HL-60 (cell line): ENCODE results near the gene FAXC.
"Not testable (repeated sequence)": the region's sequence is repeated elsewhere in the genome, so short reads cannot be mapped to it uniquely, and the experiment has no call there.

Experiments
- DNase-seq, 2 experiments: peaks; one replicate each; pipeline ENCODE4 v3.0.0-alpha.2; 2010 to 2020; ENCODE audit warnings: low read depth in 1 of 2, low spot score in 1 of 2
- H3K27ac ChIP-seq: fragments of 250-450 bp; sonication (Bioruptor Pico); replicated peaks from 2 replicates; pipeline ENCODE4 v1.5.1; 2020; ENCODE audit warnings: mild to moderate bottlenecking, moderate library complexity
- H3K27me3 ChIP-seq: fragments of 250-450 bp; sonication (Bioruptor Pico); 2 replicates; pipeline ENCODE4 v1.5.1; 2021; ENCODE audit warnings: mild to moderate bottlenecking, moderate library complexity; ENCODE audit not compliant: insufficient read depth, poor library complexity, severe bottlenecking
- H3K4me3 ChIP-seq: replicated peaks from 2 replicates; pipeline ENCODE4 v1.5.1; 2011; ENCODE audit warnings: mild to moderate bottlenecking, control low read depth, low read length; ENCODE audit not compliant: insufficient read depth
- GABPA ChIP-seq: IDR thresholded peaks from 2 replicates; pipeline ENCODE4 v1.6.1; 2012; ENCODE audit warnings: low read depth
- POLR2AphosphoS5 ChIP-seq: IDR thresholded peaks from 2 replicates; pipeline ENCODE4 v1.6.1; 2012; ENCODE audit warnings: low read depth
- SPI1 ChIP-seq: IDR thresholded peaks from 2 replicates; pipeline ENCODE4 v1.6.1; 2012; ENCODE audit warnings: low read depth, mild to moderate bottlenecking, borderline replicate concordance
- TF ChIP-seq, protein P1 (sequence below): IDR thresholded peaks from 2 replicates; pipeline ENCODE4 v1.6.1; 2012; ENCODE audit warnings: low read depth; ENCODE audit not compliant: insufficient replicate concordance
- TF ChIP-seq, protein P2 (sequence below): IDR thresholded peaks from one replicate; pipeline ENCODE4 v1.5.1; 2011; ENCODE audit warnings: low read length, control low read depth, inconsistent platforms; ENCODE audit not compliant: insufficient read depth

Gene FAXC

DNA sequence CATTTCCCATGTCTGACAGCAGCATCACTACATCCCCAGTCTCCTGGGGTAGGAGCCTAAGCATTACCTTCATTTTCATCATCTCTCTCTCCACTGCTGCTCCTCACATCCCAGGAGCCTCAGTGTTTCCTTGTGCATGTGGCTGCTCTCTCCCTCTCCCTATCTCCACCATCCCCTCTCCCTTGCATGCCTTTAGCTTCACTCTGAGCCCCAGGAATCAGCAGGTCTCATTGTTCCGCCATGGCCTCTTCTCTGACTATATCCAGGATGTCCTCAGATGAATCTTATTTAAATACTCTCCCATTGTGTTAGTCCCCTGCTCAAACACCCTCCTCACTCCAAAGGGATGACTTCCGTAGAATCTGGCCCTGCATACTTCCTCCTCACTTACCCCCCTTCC is 79.4 kb downstream of the FAXC start:
- Histone ChIP-seq H3K27me3 (peaks cover 7% of the 10 kb centered on the region), H3K27ac (no peak overlapping the region), H3K4me3 (no peak overlapping the region)
- no peak for DNase-seq
- TF ChIP-seq POLR2AphosphoS5 (no peak), GABPA (no peak), SPI1 (no peak)
- TF ChIP-seq, protein P1, sequence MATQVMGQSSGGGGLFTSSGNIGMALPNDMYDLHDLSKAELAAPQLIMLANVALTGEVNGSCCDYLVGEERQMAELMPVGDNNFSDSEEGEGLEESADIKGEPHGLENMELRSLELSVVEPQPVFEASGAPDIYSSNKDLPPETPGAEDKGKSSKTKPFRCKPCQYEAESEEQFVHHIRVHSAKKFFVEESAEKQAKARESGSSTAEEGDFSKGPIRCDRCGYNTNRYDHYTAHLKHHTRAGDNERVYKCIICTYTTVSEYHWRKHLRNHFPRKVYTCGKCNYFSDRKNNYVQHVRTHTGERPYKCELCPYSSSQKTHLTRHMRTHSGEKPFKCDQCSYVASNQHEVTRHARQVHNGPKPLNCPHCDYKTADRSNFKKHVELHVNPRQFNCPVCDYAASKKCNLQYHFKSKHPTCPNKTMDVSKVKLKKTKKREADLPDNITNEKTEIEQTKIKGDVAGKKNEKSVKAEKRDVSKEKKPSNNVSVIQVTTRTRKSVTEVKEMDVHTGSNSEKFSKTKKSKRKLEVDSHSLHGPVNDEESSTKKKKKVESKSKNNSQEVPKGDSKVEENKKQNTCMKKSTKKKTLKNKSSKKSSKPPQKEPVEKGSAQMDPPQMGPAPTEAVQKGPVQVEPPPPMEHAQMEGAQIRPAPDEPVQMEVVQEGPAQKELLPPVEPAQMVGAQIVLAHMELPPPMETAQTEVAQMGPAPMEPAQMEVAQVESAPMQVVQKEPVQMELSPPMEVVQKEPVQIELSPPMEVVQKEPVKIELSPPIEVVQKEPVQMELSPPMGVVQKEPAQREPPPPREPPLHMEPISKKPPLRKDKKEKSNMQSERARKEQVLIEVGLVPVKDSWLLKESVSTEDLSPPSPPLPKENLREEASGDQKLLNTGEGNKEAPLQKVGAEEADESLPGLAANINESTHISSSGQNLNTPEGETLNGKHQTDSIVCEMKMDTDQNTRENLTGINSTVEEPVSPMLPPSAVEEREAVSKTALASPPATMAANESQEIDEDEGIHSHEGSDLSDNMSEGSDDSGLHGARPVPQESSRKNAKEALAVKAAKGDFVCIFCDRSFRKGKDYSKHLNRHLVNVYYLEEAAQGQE = no peak
- TF ChIP-seq, protein P2, sequence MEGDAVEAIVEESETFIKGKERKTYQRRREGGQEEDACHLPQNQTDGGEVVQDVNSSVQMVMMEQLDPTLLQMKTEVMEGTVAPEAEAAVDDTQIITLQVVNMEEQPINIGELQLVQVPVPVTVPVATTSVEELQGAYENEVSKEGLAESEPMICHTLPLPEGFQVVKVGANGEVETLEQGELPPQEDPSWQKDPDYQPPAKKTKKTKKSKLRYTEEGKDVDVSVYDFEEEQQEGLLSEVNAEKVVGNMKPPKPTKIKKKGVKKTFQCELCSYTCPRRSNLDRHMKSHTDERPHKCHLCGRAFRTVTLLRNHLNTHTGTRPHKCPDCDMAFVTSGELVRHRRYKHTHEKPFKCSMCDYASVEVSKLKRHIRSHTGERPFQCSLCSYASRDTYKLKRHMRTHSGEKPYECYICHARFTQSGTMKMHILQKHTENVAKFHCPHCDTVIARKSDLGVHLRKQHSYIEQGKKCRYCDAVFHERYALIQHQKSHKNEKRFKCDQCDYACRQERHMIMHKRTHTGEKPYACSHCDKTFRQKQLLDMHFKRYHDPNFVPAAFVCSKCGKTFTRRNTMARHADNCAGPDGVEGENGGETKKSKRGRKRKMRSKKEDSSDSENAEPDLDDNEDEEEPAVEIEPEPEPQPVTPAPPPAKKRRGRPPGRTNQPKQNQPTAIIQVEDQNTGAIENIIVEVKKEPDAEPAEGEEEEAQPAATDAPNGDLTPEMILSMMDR = no peak

DNA sequence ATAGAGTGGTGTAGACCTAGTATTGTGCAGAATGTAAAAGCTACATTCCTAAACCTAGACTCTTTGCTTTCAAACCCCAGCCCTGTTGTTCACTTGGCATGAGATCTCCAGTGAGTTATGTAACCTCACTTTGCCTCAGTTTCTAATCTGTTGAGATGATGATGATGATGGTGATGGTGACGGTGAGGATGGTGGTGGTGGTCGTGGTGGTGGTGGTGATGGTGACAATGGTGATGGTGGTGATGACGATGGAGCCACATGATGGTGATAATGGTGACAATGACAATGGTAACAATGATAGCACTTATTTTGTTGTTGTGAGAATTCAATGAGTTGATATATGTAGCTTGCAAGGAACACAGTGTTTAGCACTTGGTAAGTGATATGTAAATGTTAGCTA is 80.3 kb downstream of the FAXC start:
- Histone ChIP-seq H3K27me3 (peaks cover 7% of the 10 kb centered on the region), H3K27ac (no peak overlapping the region), H3K4me3 (no peak overlapping the region)
- TF ChIP-seq, protein P1 = no peak
- no peak for TF ChIP-seq GABPA
- TF ChIP-seq, protein P2 = no peak
- TF ChIP-seq POLR2AphosphoS5 = no peak
- DNase-seq = no peak

DNA sequence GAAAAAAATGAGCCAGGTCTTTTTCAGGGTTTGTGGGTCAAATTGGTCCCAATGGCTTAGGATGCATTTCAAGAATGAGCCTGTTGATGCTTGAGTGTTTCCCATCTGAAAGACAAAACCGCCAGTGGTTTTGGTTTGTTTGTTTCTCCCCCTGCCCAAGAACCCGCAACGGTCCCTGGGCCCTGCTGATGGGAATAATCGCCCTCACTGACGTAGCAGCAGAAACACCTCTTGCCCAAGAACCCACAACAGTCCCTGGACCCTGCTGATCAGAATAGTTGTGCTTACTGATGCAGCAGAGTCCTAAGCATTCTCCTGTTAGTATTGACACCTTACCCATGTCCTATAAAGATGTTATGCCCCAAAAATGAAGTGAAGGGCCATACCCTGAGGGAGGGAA is 82.5 kb downstream of the FAXC start:
- not testable (repeated sequence) for H3K4me3 ChIP-seq, H3K27ac ChIP-seq, H3K27me3 ChIP-seq, DNase-seq

DNA sequence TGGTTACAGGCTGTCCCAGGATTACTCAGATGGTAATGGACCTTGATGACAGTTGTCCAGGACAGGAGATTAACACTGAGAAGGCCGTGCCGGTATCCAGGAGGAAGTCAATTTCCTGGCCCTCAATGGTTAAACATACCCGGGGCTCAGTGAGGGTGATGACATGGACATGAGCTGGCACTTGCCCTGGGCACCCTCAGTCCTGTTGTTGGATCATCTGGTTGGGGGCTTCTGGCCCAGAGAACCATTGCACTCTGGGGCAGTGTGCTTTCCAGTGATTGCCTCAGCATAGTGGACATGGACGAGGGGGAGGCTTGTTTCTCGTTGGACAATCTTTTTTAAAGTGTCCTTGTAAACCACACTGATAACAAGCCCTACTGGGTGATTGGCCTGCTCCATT is 84.0 kb downstream of the FAXC start:
- not testable (repeated sequence) for H3K27ac ChIP-seq, H3K4me3 ChIP-seq, H3K27me3 ChIP-seq, DNase-seq

DNA sequence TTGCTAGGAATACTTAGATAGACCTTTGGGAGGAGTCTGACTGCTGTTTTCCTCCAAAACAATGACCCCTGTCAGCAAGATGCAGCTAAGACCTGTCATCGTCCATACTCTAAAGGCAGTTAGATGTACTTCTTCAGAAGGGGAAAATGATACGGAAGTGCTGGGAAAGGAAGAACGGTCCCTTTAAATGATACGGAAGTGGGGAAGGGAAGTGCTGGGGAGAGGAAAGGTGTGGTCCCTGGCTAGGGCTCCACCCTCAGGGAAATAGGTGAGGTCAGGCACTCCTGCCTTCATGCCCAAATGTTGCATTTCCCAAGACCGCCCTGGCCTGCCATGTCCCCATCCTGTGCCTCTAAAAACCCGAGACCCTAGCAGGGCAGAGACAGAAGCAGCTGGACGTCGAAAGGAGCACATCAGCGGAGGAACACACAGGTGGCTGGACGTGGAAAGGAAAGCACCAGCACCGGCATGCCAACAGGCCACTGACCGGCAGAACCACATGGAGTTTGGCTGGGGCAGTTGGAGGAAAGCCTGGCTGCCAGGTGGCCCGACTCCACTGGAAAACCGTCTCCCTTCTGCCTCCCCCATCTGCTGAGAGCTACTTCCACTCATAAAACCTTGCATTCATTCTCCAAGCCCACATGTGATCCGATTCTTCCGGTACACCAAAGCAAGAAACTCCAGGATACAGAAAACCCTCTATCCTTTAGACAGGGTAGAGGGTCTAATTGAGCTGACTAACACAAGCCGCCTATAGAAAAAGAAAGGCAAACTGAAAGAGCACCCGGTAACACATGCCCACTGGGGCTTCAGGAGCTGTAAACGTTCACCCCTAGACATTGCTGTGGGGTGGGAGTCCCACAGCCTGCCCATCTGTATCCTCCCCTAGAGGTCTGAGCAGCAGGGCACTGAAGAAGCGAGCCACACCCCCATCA is 94.6 kb downstream of the FAXC start:
- Histone ChIP-seq H3K27me3 (no peaks in the 10 kb centered on the region), H3K4me3 (no peak overlapping the region), H3K27ac (no peak overlapping the region)
- DNase-seq = no peak
- TF ChIP-seq, protein P1 = no peak
- TF ChIP-seq GABPA (no peak), POLR2AphosphoS5 (no peak), SPI1 (no peak)
